ENCODE data around the gene CDKN1A.
"Not testable (repeated sequence)": the region's sequence is repeated elsewhere in the genome, so short reads cannot be mapped to it uniquely, and the experiment has no call there.

The CDKN1A gene

GRCh38 chr6:36678488-36679042 is at the start of gene CDKN1A:
TSS of gene CDKN1A (plus strand) at chr6:36678714. CDS start at chr6:36684102, 5,388 bp downstream.
- DNase-seq, result peak; percentile 84

GRCh38 chr6:36629784-36630183 is 48.7 kb upstream of the CDKN1A start:
- DNase-seq, result no peak

- no peak for DNase-seq
Measured at GRCh38 chr6:36631326-36632011, 47.0 kb upstream of the CDKN1A start.

- DNase-seq, result no peak
Measured at GRCh38 chr6:36633370-36633769, 45.1 kb upstream of the CDKN1A start.

GRCh38 chr6:36633915-36634314 is 44.6 kb upstream of the CDKN1A start:
- no peak for DNase-seq

- no peak for DNase-seq
Measured at GRCh38 chr6:36634317-36635108, 44.0 kb upstream of the CDKN1A start.

- DNase-seq, result no peak
Measured at GRCh38 chr6:36636283-36636682, 42.2 kb upstream of the CDKN1A start.

- no peak for DNase-seq
Measured at GRCh38 chr6:36636687-36637418, 41.7 kb upstream of the CDKN1A start.

- no peak for DNase-seq
Measured at GRCh38 chr6:36638579-36638978, 39.9 kb upstream of the CDKN1A start.

GRCh38 chr6:36639171-36639808 is 39.2 kb upstream of the CDKN1A start:
- no peak for DNase-seq

GRCh38 chr6:36641543-36641942 is 37.0 kb upstream of the CDKN1A start:
- DNase-seq, result no peak

- DNase-seq, result no peak
Measured at GRCh38 chr6:36642913-36643817, 35.3 kb upstream of the CDKN1A start.

GRCh38 chr6:36643977-36644376 is 34.5 kb upstream of the CDKN1A start:
- DNase-seq, result no peak

GRCh38 chr6:36649086-36649485 is 29.4 kb upstream of the CDKN1A start:
- no peak for DNase-seq

- DNase-seq, result no peak
Measured at GRCh38 chr6:36649701-36650484, 28.6 kb upstream of the CDKN1A start.

GRCh38 chr6:36650848-36651478 is 27.6 kb upstream of the CDKN1A start:
- peak; percentile 38 for DNase-seq

- no peak for DNase-seq
Measured at GRCh38 chr6:36651659-36652379, 26.7 kb upstream of the CDKN1A start.

- DNase-seq, result not testable (repeated sequence)
Measured at GRCh38 chr6:36654469-36654868, 24.0 kb upstream of the CDKN1A start.

- DNase-seq, result no peak
Measured at GRCh38 chr6:36655085-36655724, 23.3 kb upstream of the CDKN1A start.

All from GDM1 (cell line).